NCI-H2081 (cell line): ENCODE data around the gene NAALADL2.
"Not testable (repeated sequence)": the region's sequence is repeated elsewhere in the genome, so short reads cannot be mapped to it uniquely, and the experiment has no call there.

ENCODE experiments used
- DNase-seq, 2 experiments: peaks; one replicate each; lab custom pipeline; 2025; lab: John Stamatoyannopoulos, UW

The NAALADL2 gene

GRCh38 chr3:175485436-175485835 lies 626.3 kb downstream of the NAALADL2 start:
- no peak for DNase-seq

DNA sequence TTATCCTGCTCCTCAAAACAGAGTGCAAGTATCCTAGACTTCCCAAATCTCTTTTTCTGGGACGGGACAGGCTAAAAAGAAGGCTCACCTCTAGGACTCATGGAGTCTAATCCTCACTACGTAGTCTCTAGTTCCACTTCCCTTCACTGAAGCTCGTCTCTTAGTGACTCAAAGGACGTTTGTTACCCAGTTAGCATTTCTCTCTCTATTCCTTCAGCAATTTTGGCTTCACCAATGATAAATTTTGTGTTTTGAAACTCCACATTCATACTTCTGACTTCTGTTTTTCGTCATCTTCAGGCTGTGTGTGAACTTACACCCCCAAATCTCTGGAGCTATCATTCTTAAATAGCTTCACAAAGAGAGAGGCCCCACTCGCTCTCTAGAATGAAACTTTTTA lies 627.1 kb downstream of the NAALADL2 start:
- DNase-seq: no peak

DNA sequence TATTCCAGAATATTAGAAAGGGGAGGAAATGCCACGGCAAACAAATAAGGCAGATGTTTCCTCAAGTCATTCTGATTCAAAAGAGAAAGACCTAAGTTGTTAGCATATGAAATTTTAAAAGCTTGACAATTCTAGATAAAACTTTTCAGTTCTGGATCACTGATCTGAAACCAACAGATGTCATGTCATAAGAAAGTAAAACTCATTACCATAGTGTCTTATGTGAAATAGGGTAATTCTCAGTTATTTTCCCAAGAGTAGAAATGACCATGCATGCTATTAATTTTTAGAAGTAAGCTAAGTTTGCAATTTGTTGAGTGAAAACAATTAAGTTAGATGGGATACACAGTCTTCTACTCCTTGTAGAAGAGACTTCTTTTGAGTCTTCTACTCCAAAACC lies 630.3 kb downstream of the NAALADL2 start:
- DNase-seq: no peak

DNA sequence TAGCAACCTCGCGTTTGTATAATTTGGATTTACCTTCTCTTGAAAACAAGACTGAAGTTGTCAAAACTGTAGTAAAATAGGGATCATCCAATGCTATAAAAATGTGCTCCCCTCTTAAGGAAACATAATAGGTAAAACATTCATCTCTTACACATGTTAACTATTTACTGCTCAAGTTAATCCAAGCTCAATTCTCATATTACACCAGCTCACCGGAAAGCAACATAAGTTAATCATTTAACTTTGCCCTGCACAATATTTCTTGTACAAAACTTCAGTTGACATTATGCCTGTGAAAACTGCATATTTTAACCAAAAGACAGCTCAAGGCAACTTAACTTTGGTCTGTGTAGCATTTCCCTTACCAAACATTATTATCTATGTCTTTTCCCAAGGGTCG lies 634.2 kb downstream of the NAALADL2 start:
- DNase-seq: no peak

DNA sequence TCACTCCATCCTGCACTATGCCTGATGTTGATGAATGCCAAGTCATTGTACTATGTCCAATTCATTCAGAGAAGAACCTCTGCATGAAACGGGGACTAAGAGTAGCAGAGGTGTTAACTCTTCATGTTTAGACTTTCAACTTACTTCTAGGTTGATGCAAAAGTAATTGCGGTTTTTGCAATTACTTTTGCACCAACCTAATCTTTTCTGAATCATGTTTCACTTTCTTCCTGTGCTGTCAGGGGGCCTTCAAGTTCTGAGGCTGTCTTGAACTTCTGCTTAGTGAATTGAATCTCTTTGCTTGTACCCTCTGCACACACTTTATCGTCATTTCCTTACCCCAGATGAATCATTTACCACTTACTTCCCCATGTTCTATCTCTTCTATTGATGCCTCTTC lies 636.2 kb downstream of the NAALADL2 start:
- no peak for DNase-seq

DNA sequence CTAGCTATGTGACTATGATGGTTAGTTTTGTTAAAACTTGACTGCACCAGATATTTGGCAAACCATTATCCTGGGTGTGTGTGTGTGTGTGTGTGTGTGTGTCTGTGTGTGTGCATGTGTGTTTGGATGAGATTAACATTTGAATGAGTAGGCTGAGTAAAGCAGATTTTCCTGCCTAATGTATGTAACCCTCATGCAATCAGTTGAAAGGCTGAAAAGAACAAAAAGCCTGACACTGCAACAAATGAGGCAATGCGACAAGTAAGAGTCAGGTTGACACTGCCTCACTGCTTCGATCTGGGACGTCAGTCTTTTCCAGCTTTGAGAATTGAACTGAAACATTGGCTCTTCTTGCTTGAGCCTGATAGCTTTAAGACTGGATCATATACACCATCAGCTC lies 643.0 kb downstream of the NAALADL2 start:
- no peak for DNase-seq

DNA sequence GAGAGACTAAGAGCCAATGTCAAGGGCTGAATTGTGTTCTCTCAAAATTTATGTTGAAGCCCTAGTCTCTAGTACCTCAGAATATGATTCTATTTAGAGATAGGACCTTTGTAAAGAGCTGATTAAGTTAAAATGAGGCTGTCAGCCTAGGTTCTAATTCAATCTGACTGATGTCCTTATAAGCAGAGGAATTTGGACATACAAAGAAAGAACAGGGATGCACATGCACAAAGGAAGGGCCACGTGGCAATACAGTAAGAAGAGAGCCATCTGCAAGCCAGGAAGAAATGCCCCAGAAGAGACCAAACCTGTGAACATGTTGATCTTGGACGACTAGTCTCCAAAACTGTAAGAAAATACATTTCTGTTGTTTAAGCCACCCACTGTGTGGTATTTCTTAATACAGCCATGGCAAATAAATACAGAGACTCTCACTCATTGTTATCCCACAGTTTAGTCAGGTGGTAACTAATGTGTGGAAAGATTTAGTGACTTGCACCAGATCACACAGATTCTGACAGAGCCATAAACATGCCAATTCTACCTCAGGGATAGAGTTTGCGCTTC lies 652.2 kb downstream of the NAALADL2 start:
- DNase-seq: no peak

GRCh38 chr3:175512700-175513099 lies 653.6 kb downstream of the NAALADL2 start:
- no peak for DNase-seq

GRCh38 chr3:175518459-175518858 lies 659.3 kb downstream of the NAALADL2 start:
- no peak for DNase-seq

- DNase-seq: no peak
These were observed 662.3 kb downstream of the NAALADL2 start for GRCh38 chr3:175521406-175521805.

GRCh38 chr3:175526191-175526590 lies 667.1 kb downstream of the NAALADL2 start:
- DNase-seq: no peak

GRCh38 chr3:175526609-175527280 lies 667.6 kb downstream of the NAALADL2 start:
- no peak for DNase-seq

DNA sequence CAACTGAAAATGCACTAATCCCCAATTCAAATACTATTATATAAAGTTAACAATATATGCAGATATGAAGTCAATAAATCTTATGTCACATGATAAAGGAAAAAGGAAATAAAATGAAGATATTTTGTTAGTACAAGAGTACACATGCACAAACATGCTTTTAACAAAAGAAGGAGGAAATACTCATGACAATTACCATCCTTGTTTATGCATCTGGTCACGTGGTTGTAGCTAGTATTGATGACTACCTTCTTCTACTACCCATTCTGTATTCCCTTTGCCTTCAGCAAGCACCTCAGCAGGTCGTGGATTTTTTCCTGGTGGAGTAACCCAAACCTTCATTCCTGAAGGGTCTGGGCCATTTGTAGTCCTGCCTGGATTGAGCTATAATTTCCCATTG lies 669.6 kb downstream of the NAALADL2 start:
- DNase-seq: not testable (repeated sequence)

DNA sequence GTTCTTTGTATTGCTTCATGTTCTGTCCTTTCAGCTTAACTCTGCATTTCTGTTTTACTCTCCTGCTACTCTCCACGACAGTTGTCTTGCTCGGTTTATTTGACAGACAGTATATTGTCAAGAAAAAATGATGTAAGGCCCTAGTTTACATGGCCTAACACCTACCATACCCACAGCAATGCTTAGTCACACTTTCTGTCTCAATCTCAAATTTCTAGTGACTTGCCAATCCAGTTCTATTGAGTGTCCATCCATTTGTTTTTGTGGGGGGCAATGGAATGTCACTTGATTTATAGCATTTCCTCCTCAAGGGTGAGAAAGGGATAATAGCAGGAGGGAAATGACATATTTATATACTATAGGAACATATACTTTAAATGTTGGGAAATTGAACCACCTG lies 676.2 kb downstream of the NAALADL2 start:
- DNase-seq: no peak

DNA sequence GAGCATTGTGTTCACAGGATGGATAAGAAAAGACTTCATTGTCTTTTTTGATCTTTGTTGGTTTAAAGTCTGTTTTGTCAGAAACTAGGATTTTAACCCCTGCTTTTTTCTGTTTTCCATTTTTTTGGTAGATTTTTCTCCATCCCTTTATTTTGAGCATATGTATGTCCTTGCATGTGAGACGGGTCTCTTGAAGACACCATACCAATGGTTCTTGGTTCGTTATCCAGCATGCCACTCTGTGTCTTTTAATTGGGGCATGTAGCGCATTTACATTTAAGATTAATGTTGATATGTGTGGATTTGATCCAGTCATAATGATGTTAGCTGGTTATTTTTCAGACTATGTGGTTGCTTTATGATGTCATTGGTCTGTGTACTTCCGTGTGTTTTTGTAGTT lies 687.0 kb downstream of the NAALADL2 start:
- no peak for DNase-seq

GRCh38 chr3:175552929-175553328 lies 693.8 kb downstream of the NAALADL2 start:
- no peak for DNase-seq

DNA sequence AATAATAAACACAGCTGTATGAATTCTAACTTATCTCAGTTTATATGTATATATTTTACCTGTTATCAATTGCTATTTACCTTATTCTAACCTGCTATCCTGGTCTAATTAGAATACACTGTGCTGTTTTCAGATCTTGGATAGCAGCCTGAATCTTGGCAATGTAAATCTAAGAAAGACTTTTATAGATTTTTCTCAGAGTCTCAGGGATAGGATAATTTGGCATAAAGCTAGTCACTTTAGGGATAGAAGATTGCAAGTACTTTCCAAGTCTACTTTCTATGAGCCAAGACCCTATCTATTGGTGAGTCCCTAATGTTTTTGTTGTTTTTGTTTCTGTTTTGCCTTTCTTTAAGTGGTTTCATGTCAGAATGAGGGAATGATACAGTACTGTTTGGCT lies 695.7 kb downstream of the NAALADL2 start:
- no peak for DNase-seq

GRCh38 chr3:175558261-175558660 lies 699.1 kb downstream of the NAALADL2 start:
- DNase-seq: no peak

GRCh38 chr3:175564363-175564762 lies 705.2 kb downstream of the NAALADL2 start:
- no peak for DNase-seq

DNA sequence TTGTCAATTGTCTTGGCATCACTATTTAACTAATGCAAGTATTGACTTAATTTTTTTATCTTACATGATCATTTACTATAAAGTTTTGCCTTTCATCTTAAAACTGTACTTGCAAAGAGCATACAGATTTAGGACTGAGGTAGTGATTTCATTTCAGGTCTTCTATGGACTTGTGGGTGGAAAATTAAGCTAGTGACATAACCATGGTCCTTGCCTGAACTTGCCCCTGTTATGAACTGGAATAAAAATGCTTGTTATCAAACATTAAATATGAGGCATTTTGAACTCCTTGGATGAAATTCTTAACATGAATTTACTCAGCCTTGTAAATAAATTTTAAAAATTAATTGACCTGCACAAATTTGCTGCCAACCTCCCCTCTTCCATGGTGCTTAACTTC lies 712.0 kb downstream of the NAALADL2 start:
- DNase-seq: no peak

- DNase-seq: no peak
These were observed 714.1 kb downstream of the NAALADL2 start for GRCh38 chr3:175573226-175573625.

DNA sequence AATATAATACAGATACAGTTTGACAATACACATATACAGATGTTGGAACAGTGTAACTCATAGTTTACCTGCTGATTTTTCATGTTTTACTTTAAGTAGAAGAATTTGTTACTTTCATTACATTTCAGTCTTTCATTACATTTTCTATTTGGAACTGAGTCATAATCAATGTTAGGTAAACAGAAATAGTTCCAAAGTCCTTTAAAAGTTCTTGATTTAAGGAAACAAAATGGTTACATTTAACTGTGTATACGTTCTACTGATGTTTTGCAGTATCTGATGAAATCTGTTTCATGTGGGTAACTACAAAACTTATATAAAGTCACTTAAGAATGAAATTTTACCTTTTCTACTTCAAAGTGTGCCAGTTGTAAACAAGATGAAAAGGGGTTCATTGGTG lies 721.2 kb downstream of the NAALADL2 start:
- DNase-seq: no peak

DNA sequence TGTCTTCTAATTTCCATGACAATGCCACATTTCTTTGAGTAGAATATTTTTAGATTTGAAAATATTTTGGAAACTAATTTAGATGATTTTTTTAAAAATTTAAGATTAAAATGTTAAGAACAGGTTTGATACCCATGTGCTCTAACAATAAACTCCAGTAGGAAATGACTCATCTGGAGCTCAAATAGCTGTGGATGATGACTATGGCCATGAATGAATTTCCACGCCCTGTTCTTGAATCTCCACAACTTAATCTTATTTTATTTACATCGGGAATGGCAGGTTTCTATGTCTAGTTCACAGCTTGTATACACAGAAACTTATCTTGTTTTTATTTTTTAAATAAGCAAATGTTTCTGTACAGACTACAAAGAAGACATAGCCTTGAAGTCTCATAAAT lies 726.8 kb downstream of the NAALADL2 start:
- no peak for DNase-seq

DNA sequence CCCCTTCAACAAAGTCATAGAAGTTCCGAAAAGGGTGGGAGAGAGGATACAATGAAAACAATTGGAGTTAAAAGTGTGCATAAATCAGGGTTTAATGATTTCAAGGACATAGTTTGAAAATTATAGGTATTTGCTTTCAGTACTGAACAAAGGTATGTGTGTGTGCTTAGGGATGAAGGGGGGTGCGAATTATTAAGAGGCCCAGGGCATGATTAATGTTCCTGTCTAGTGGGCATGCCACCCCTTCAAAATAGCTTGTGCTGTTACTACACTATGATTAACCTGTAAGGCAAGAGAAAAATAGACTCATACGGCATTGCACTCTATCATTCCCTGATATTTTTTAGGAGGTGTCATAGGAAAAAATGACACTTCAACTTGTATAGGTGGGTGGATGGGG lies 731.6 kb downstream of the NAALADL2 start:
- DNase-seq: peak; percentile 54 to 70
